ENCODE data around the gene MPV17.
"Not testable (repeated sequence)": the region's sequence is repeated elsewhere in the genome, so short reads cannot be mapped to it uniquely, and the experiment has no call there.

MPV17 gene

DNA sequence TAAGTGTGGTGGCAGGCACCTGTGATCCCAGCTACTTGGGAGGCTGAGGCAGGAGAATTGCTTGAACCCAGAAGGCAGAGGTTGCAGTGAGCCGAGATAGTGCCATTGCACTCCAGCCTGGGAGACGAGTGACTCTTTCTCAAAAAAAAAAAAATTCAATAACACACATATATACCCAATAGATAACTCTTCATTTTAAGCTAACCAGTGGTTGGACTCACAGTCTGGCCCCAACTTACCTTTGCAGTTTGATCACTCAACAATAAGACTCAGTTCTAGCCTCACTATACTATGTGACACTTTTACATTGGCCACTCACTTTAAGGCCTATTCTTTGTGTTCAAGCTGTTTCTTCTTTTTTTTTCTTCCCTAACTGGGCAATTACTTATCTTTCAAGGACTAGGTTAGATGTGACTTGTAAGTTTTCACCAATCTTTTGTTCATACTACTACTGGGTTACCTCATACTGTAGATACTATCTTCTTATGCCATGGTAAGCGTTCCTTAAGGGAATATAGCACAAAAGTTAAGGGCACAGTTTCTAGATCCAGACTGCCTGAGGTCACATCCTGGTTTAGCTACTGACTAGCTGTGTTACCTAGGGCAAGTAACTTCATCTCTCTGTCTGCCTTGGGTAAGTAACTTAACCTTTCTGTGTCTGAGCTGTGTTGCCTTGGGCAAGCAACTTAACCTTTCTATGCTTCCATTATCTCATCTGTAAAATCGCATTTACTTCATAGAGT, 40.0 kb upstream of the MPV17 start:
- DNase-seq (ENCODE audit: low read depth): no peak
- no peak overlapping the region for H3K4me3 ChIP-seq (ENCODE audit: control insufficient read depth, low read depth, low read length)
- TF ChIP-seq, protein P1, sequence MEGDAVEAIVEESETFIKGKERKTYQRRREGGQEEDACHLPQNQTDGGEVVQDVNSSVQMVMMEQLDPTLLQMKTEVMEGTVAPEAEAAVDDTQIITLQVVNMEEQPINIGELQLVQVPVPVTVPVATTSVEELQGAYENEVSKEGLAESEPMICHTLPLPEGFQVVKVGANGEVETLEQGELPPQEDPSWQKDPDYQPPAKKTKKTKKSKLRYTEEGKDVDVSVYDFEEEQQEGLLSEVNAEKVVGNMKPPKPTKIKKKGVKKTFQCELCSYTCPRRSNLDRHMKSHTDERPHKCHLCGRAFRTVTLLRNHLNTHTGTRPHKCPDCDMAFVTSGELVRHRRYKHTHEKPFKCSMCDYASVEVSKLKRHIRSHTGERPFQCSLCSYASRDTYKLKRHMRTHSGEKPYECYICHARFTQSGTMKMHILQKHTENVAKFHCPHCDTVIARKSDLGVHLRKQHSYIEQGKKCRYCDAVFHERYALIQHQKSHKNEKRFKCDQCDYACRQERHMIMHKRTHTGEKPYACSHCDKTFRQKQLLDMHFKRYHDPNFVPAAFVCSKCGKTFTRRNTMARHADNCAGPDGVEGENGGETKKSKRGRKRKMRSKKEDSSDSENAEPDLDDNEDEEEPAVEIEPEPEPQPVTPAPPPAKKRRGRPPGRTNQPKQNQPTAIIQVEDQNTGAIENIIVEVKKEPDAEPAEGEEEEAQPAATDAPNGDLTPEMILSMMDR (IDR thresholded peaks at IDR 0.05; ENCODE audit: control insufficient read depth, insufficient read depth, low read depth, low read length, missing control alignments): no peak

DNA sequence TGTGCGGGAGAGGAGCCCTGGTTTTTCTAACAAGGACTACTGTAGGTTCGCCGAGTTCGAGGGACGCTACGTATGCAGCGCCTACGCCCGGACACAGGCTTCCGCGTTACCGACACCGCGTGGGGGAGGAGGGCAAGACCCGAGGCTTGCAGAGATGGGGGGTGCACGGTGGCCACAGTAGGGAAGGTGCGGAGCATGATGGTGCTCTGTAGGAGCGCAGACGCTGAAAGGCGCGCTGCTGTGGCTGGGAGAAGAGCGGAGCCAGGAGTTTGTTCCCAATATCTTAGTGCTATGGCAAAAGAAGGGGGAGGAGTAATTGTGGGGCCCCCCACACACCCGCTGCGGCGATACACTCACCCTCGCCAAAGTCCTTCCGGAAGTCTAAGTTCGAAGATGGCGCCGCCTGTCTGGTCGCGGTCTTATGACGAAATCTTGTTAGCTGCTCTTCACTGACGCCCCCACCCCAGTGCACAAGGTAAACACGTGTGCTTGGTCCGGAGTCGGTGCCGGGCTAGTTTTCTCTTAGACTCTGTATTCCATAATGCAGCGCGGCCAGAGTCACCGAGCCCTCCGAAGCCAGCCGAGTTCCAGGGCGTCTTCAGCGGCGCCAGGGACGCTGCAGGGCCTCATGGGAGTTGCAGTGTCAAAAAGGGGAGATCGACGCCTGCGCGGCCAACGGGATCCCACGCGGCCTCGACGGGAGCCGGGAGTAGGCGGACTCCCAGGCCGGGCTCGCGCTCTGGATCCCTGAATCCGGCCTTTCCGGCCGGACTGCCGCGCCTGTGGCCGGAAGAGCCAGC, 33.7 kb upstream of the MPV17 start, which contains the start of gene GTF3C2:
GTF3C2 (minus strand) TSS at position 383 of the 800 bp plus-strand sequence. CDS start 13,210 bp downstream, outside the sequence.
- TF ChIP-seq, protein P1 (IDR thresholded peaks at IDR 0.05; ENCODE audit: control insufficient read depth, insufficient read depth, low read depth, low read length, missing control alignments): no peak
- peak; percentile 83 for DNase-seq (ENCODE audit: low read depth)
- peak within 1 kb of the TSS; percentile 98 for H3K4me3 ChIP-seq (ENCODE audit: control insufficient read depth, low read depth, low read length)

DNA sequence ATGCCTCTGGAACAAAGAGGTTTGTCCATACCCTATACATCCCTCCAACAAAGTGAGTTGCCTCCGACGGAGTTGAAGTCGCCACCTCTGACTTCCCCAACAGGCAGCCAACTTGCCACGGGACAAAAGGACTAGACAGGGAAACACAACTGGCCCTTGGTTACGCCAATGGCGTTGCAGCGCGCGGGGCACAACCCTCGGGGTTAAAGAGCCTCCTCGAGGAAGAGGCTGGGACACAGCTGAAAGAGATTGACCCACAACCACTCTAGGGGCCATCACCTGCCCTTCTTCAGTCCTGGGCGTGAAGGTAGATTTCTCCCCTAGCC, 33.1 kb upstream of the MPV17 start:
- no peak for DNase-seq (ENCODE audit: low read depth)
- peak overlapping the region; percentile 98 for H3K4me3 ChIP-seq (ENCODE audit: control insufficient read depth, low read depth, low read length)
- TF ChIP-seq, protein P1 (IDR thresholded peaks at IDR 0.05; ENCODE audit: control insufficient read depth, insufficient read depth, low read depth, low read length, missing control alignments): no peak

DNA sequence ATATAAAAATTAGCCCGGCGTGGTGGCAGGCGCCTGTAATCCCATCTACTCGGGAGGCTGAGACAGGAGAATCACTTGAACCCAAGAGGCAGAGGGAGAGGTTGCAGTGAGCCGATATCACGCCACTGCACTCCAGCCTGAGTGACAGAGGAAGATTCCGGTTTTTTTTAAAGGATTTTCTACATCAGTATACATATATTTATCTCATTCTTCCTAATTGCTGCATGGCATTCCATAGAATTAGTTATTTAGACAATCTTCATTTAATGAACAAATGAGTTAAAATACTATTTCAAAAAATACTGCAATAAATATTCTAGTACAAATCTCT, 31.7 kb upstream of the MPV17 start:
- DNase-seq (ENCODE audit: low read depth): no peak
- no peak overlapping the region for H3K4me3 ChIP-seq (ENCODE audit: control insufficient read depth, low read depth, low read length)
- TF ChIP-seq, protein P1 (IDR thresholded peaks at IDR 0.05; ENCODE audit: control insufficient read depth, insufficient read depth, low read depth, low read length, missing control alignments): no peak

DNA sequence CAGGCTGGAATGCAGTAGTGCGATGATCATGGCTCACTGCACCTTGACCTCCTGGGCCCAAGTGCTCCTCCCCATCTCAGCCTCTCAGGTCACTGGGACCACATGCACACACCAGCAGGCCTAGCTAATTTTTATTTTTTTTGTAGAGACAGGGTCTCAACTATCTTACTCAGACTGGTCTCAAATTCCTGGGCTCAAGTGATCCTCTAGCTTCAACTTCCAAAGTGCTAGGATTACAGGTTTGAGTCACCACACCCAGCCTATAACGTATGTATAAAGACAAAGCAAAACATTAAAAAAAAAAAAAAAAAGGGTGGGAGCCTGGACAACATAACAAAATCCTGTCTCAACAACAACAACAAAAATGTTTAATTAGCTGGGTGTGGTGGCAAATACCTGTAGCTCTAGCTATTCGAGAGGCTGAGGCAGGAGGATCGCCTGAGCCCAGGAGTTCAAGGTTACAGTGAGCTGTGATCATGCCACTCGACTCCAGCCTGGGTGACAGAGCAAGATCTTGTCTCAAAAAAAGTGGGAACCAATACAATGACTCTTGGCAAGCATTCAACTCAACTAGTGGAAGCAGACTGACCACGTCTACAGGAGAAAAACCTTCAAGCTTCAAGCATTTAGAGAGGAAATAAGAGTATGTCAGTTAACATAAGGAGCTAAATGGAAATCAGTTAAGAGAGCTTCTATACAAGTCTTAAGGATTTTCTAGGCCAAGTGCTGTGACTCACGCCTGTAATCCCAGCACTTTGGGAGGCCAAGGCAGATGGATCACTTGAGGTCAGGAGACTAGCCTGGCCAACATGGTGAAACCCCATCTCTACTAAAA, 31.1 kb upstream of the MPV17 start:
- no peak overlapping the region for H3K4me3 ChIP-seq (ENCODE audit: control insufficient read depth, low read depth, low read length)
- DNase-seq (ENCODE audit: low read depth): no peak
- TF ChIP-seq, protein P1 (IDR thresholded peaks at IDR 0.05; ENCODE audit: control insufficient read depth, insufficient read depth, low read depth, low read length, missing control alignments): no peak

DNA sequence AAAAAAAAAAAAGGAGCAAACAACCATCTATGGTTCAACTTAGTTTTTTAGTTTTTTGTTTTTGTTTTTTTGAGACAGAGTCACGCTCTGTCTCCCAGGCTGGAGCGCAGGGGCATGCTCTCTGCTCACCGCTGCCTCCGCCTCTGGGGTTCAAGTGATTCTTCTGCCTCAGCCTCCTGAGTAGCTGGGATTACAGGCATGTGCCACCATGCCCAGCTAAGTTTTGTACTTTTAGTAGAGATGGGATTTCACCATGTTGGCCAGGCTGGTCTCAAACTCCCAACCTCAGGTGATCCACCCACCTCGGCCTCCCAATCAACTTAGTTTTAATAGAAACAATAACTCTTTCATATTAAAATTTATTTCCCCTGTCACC, 30.5 kb upstream of the MPV17 start:
- H3K4me3 ChIP-seq (ENCODE audit: control insufficient read depth, low read depth, low read length); DNase-seq (ENCODE audit: low read depth): not testable (repeated sequence)

Data from AG09309 (cell line).